Epithelial cell of prostate (primary cell): Measurements from ENCODE around the gene TEX19.
"Not testable (repeated sequence)": the region's sequence is repeated elsewhere in the genome, so short reads cannot be mapped to it uniquely, and the experiment has no call there.

ENCODE experiments used
- DNase-seq: peaks from one replicate; pipeline ENCODE4 v3.0.0-alpha.2; 2011; ENCODE audit warnings: low read depth, low spot score
- H3K27ac ChIP-seq: fragments of 450-650 bp; 2 replicates; pipeline ENCODE4 v1.5.1; 2017; ENCODE audit warnings: mild to moderate bottlenecking

The TEX19 gene

GRCh38 chr17:82373072-82373452 lies 14.0 kb downstream of the TEX19 start:
- DNase-seq, H3K27ac ChIP-seq: not testable (repeated sequence)

GRCh38 chr17:82373731-82374625 lies 14.9 kb downstream of the TEX19 start:
- DNase-seq, result no peak
- no peak overlapping the region for H3K27ac ChIP-seq

GRCh38 chr17:82374626-82375331 lies 15.7 kb downstream of the TEX19 start:
- no peak for DNase-seq
- H3K27ac ChIP-seq, result no peak overlapping the region

GRCh38 chr17:82375359-82376041 lies 16.5 kb downstream of the TEX19 start:
- DNase-seq, result no peak
- H3K27ac ChIP-seq, result no peak overlapping the region

- H3K27ac ChIP-seq, result no peak overlapping the region
- DNase-seq, result no peak
These were observed 17.1 kb downstream of the TEX19 start for GRCh38 chr17:82376042-82376730.

- H3K27ac ChIP-seq, DNase-seq: not testable (repeated sequence)
These were observed 18.2 kb downstream of the TEX19 start for GRCh38 chr17:82377294-82377693.

GRCh38 chr17:82377924-82378740 lies 19.1 kb downstream of the TEX19 start:
- H3K27ac ChIP-seq, result no peak overlapping the region
- no peak for DNase-seq

- H3K27ac ChIP-seq, result no peak overlapping the region
- DNase-seq, result no peak
These were observed 19.6 kb downstream of the TEX19 start for GRCh38 chr17:82378741-82379021.

- H3K27ac ChIP-seq, result no peak overlapping the region
- DNase-seq, result no peak
These were observed 22.0 kb downstream of the TEX19 start for GRCh38 chr17:82380860-82381702.

GRCh38 chr17:82381703-82382009 lies 22.6 kb downstream of the TEX19 start:
- not testable (repeated sequence) for DNase-seq

GRCh38 chr17:82382220-82382932 lies 23.3 kb downstream of the TEX19 start:
- H3K27ac ChIP-seq, DNase-seq: not testable (repeated sequence)

More at GRCh38 chr17:82381703-82382009, 22.6 kb downstream of the TEX19 start:
- not testable (repeated sequence) for H3K27ac ChIP-seq

GRCh38 chr17:82382933-82383255 lies 23.8 kb downstream of the TEX19 start:
- no peak overlapping the region for H3K27ac ChIP-seq
- no peak for DNase-seq

- no peak overlapping the region for H3K27ac ChIP-seq
- DNase-seq, result no peak
These were observed 24.4 kb downstream of the TEX19 start for GRCh38 chr17:82383411-82383810.

GRCh38 chr17:82384051-82384729 lies 25.1 kb downstream of the TEX19 start:
- DNase-seq, result peak; percentile 43
- H3K27ac ChIP-seq, result no peak overlapping the region

- DNase-seq, result no peak
- no peak overlapping the region for H3K27ac ChIP-seq
These were observed 25.9 kb downstream of the TEX19 start for GRCh38 chr17:82384730-82385481.

- DNase-seq, result no peak
- H3K27ac ChIP-seq, result no peak overlapping the region
These were observed 26.7 kb downstream of the TEX19 start for GRCh38 chr17:82385559-82386254.
